ENCODE measurements around the gene NFKBIZ. TPM values are rescaled to one million over a fixed set of nuclear protein-coding genes. Genes with fewer than 3 reads are reported as not detected.
A peak's percentile ranks its signal among the peaks of the same experiment; 100 is the strongest.

The NFKBIZ gene
- total RNA-seq, 1 donor from 2014 or later, result 54.1 TPM

- no peak overlapping the region for H3K4me3 Mint-ChIP-seq
- no peak for TF ChIP-seq CTCF (conservative IDR thresholded peaks at IDR 0.05)
- H3K36me3 Mint-ChIP-seq, result peaks cover 14% of the 10 kb centered on the region
- H3K9me3 Mint-ChIP-seq, result no peaks in the 10 kb centered on the region
- H3K27ac Mint-ChIP-seq, result no peak overlapping the region
- H3K27me3 Mint-ChIP-seq, result no peaks in the 10 kb centered on the region
- peaks cover 17% of the 10 kb centered on the region for H3K4me1 Mint-ChIP-seq (ENCODE audit: unreplicated experiment)
- no peak for DNase-seq (ENCODE audit: extremely low spot score, unreplicated experiment)
These were observed 29.6 kb upstream of the NFKBIZ start for GRCh38 chr3:101819649-101820206.

- H3K4me3 Mint-ChIP-seq, result no peak overlapping the region
- TF ChIP-seq CTCF (conservative IDR thresholded peaks at IDR 0.05), result no peak
- H3K36me3 Mint-ChIP-seq, result peaks cover 12% of the 10 kb centered on the region
- peaks cover 15% of the 10 kb centered on the region for H3K4me1 Mint-ChIP-seq (ENCODE audit: unreplicated experiment)
- DNase-seq (ENCODE audit: extremely low spot score, unreplicated experiment), result no peak
- no peaks in the 10 kb centered on the region for H3K9me3 Mint-ChIP-seq
- no peaks in the 10 kb centered on the region for H3K27me3 Mint-ChIP-seq
- H3K27ac Mint-ChIP-seq, result no peak overlapping the region
These were observed 27.8 kb upstream of the NFKBIZ start for GRCh38 chr3:101821503-101821902.

- Mint-ChIP-seq H3K27me3 (no peaks in the 10 kb centered on the region), H3K4me1 (ENCODE audit: unreplicated experiment) (peaks cover 28% of the 10 kb centered on the region), H3K4me3 (no peak overlapping the region), H3K27ac (no peak overlapping the region), H3K9me3 (no peaks in the 10 kb centered on the region), H3K36me3 (peaks cover 11% of the 10 kb centered on the region)
- DNase-seq (ENCODE audit: extremely low spot score, unreplicated experiment), result no peak
- no peak for TF ChIP-seq CTCF (conservative IDR thresholded peaks at IDR 0.05)
These were observed 25.8 kb upstream of the NFKBIZ start for GRCh38 chr3:101823525-101823924.

GRCh38 chr3:101824702-101825101, 24.6 kb upstream of the NFKBIZ start:
- H3K27ac Mint-ChIP-seq, result peak overlapping the region; percentile 26
- peaks cover 8% of the 10 kb centered on the region for H3K36me3 Mint-ChIP-seq
- H3K4me3 Mint-ChIP-seq, result no peak overlapping the region
- H3K27me3 Mint-ChIP-seq, result no peaks in the 10 kb centered on the region
- no peak for DNase-seq (ENCODE audit: extremely low spot score, unreplicated experiment)
- peaks cover 39% of the 10 kb centered on the region for H3K4me1 Mint-ChIP-seq (ENCODE audit: unreplicated experiment)
- TF ChIP-seq CTCF (conservative IDR thresholded peaks at IDR 0.05), result no peak
- no peaks in the 10 kb centered on the region for H3K9me3 Mint-ChIP-seq

- H3K9me3 Mint-ChIP-seq, result no peaks in the 10 kb centered on the region
- peak overlapping the region; percentile 77 for H3K27ac Mint-ChIP-seq
- no peak for DNase-seq (ENCODE audit: extremely low spot score, unreplicated experiment)
- peaks cover 39% of the 10 kb centered on the region for H3K4me1 Mint-ChIP-seq (ENCODE audit: unreplicated experiment)
- peak overlapping the region; percentile 83 for H3K4me3 Mint-ChIP-seq
- peaks cover 8% of the 10 kb centered on the region for H3K36me3 Mint-ChIP-seq
- TF ChIP-seq CTCF (conservative IDR thresholded peaks at IDR 0.05), result no peak
- no peaks in the 10 kb centered on the region for H3K27me3 Mint-ChIP-seq
These were observed 23.3 kb upstream of the NFKBIZ start for GRCh38 chr3:101825904-101826445.
